ENCODE data around the gene ATRIP. TPM values are rescaled to one million over a fixed set of nuclear protein-coding genes. Genes with fewer than 3 reads are reported as not detected.

The ATRIP gene
- total RNA-seq, 1 donor from 2014 or later, result 8.3 TPM

GRCh38 chr3:48407542-48408099 is 38.9 kb upstream of the ATRIP start:
- H2AFZ ChIP-seq (replicated peaks), result no peak overlapping the region
- Mint-ChIP-seq H3K36me3 (peaks cover 35% of the 10 kb centered on the region), H3K4me3 (no peak overlapping the region), H3K4me1 (no peaks in the 10 kb centered on the region), H3K27me3 (ENCODE audit: insufficient read depth, low read depth) (peaks cover 5% of the 10 kb centered on the region), H3K9me3 (no peaks in the 10 kb centered on the region), H3K27ac (no peak overlapping the region)
- H3K27me3 ChIP-seq, result no peaks in the 10 kb centered on the region
- H3F3A ChIP-seq (ENCODE audit: low read depth), result no peaks in the 10 kb centered on the region
- H3K4me2 ChIP-seq, result no peak overlapping the region
- H3K79me2 ChIP-seq (ENCODE audit: low read depth), result no peaks in the 10 kb centered on the region
- no peaks in the 10 kb centered on the region for H3K36me3 ChIP-seq
- H3K4me3 ChIP-seq, result no peak overlapping the region
- no peak overlapping the region for H3K9ac ChIP-seq
- TF ChIP-seq EZH2 (IDR thresholded peaks at IDR 0.05) (no peak), EZH2phosphoT487 (IDR thresholded peaks at IDR 0.05) (no peak), CTCF (IDR thresholded peaks at IDR 0.05) (no peak)
- DNase-seq (ENCODE audit: low spot score), result no peak
- H4K20me1 ChIP-seq (ENCODE audit: low read depth), result no peaks in the 10 kb centered on the region
- no peak overlapping the region for H3K27ac ChIP-seq
- H3K4me1 ChIP-seq, result no peaks in the 10 kb centered on the region
- no peaks in the 10 kb centered on the region for H3K9me3 ChIP-seq (ENCODE audit: low read depth)

- Histone ChIP-seq H3F3A (ENCODE audit: low read depth) (no peaks in the 10 kb centered on the region), H2AFZ (replicated peaks) (no peak overlapping the region), H3K4me1 (no peaks in the 10 kb centered on the region), H3K27ac (no peak overlapping the region), H3K36me3 (no peaks in the 10 kb centered on the region), H4K20me1 (ENCODE audit: low read depth) (no peaks in the 10 kb centered on the region), H3K27me3 (no peaks in the 10 kb centered on the region), H3K4me2 (no peak overlapping the region), H3K9ac (no peak overlapping the region), H3K79me2 (ENCODE audit: low read depth) (no peaks in the 10 kb centered on the region), H3K4me3 (no peak overlapping the region), H3K9me3 (ENCODE audit: low read depth) (no peaks in the 10 kb centered on the region)
- H3K36me3 Mint-ChIP-seq, result peaks cover 29% of the 10 kb centered on the region
- no peaks in the 10 kb centered on the region for H3K9me3 Mint-ChIP-seq
- TF ChIP-seq EZH2phosphoT487 (IDR thresholded peaks at IDR 0.05) (no peak), CTCF (IDR thresholded peaks at IDR 0.05) (peak; percentile 21)
- H3K4me1 Mint-ChIP-seq, result no peaks in the 10 kb centered on the region
- DNase-seq (ENCODE audit: low spot score), result no peak
- peaks cover 7% of the 10 kb centered on the region for H3K27me3 Mint-ChIP-seq (ENCODE audit: insufficient read depth, low read depth)
- H3K4me3 Mint-ChIP-seq, result no peak overlapping the region
- no peak overlapping the region for H3K27ac Mint-ChIP-seq
Observed at GRCh38 chr3:48408823-48409281, 37.7 kb upstream of the ATRIP start.

- H3K36me3 ChIP-seq, result no peaks in the 10 kb centered on the region
- H3F3A ChIP-seq (ENCODE audit: low read depth), result no peaks in the 10 kb centered on the region
- H3K4me1 Mint-ChIP-seq, result no peaks in the 10 kb centered on the region
- H3K27me3 Mint-ChIP-seq (ENCODE audit: insufficient read depth, low read depth), result peaks cover 7% of the 10 kb centered on the region
- H3K4me2 ChIP-seq, result no peak overlapping the region
- no peak overlapping the region for H3K27ac Mint-ChIP-seq
- no peaks in the 10 kb centered on the region for H4K20me1 ChIP-seq (ENCODE audit: low read depth)
- no peak for DNase-seq (ENCODE audit: low spot score)
- no peak overlapping the region for H2AFZ ChIP-seq (replicated peaks)
- no peaks in the 10 kb centered on the region for H3K27me3 ChIP-seq
- no peak overlapping the region for H3K4me3 ChIP-seq
- H3K9ac ChIP-seq, result no peak overlapping the region
- H3K9me3 Mint-ChIP-seq, result no peaks in the 10 kb centered on the region
- TF ChIP-seq CTCF (IDR thresholded peaks at IDR 0.05), result no peak
- no peak for TF ChIP-seq EZH2phosphoT487 (IDR thresholded peaks at IDR 0.05)
- TF ChIP-seq EZH2 (IDR thresholded peaks at IDR 0.05), result no peak
- no peak overlapping the region for H3K27ac ChIP-seq
- H3K9me3 ChIP-seq (ENCODE audit: low read depth), result no peaks in the 10 kb centered on the region
- H3K4me3 Mint-ChIP-seq, result no peak overlapping the region
- no peaks in the 10 kb centered on the region for H3K4me1 ChIP-seq
- H3K79me2 ChIP-seq (ENCODE audit: low read depth), result no peaks in the 10 kb centered on the region
- H3K36me3 Mint-ChIP-seq, result peaks cover 30% of the 10 kb centered on the region
Observed at GRCh38 chr3:48409291-48410201, 37.0 kb upstream of the ATRIP start.
